SK-N-SH (cell line): ENCODE data around the gene GNAT1. TPM values are rescaled to one million over a fixed set of nuclear protein-coding genes. Genes with fewer than 3 reads are reported as not detected.
A peak's percentile ranks its signal among the peaks of the same experiment; 100 is the strongest.

Experiments used
- CTCF ChIA-PET: fragments of 300-600, 350-600 bp; formaldehyde crosslinking; extraction: SDS; loops from one replicate; lab custom pipeline; 2021; lab: Yijun Ruan, JAX
- POLR2A ChIA-PET: fragments of 350-600 bp; sonication (Branson Sonifier 250); formaldehyde crosslinking; extraction: SDS; loops from one replicate; lab custom pipeline; 2020; ENCODE audit warnings: antibody characterized with exemption, inconsistent platforms; lab: Yijun Ruan, JAX
- DNase-seq: peaks from one replicate; pipeline ENCODE4 v3.0.0; 2012
- H2AFZ ChIP-seq: fragments of 200-600 bp; sonication (generic); 2 replicates; pipeline ENCODE4 v1.8.1; 2016; ENCODE audit warnings: antibody characterized with exemption, mild to moderate bottlenecking, low read depth
- H3F3A ChIP-seq: fragments of 200-600 bp; sonication (generic); replicated peaks from 2 replicates; pipeline ENCODE3; 2016; ENCODE audit warnings: antibody characterized with exemption, mild to moderate bottlenecking; ENCODE audit not compliant: insufficient read depth
- H3K27ac ChIP-seq, 2 experiments: fragments of 200-500 bp in 1 of 2; fragments of 200-600 bp in 1 of 2; sonication (Bioruptor generic) in 1 of 2; sonication (generic), shearing (Covaris generic) in 1 of 2; 2 replicates each; pipeline versions ENCODE4 v1.5.1 to v1.6.1; 2014 to 2016; ENCODE audit warnings: low read depth in 2 of 2, inconsistent platforms in 1 of 2, low read length in 1 of 2, mild to moderate bottlenecking in 1 of 2, mixed read lengths in 1 of 2
- H3K27me3 ChIP-seq: fragments of 200-600 bp; sonication (generic), shearing (Covaris generic); 2 replicates; pipeline ENCODE4 v1.6.1; 2016; ENCODE audit warnings: mixed run types; ENCODE audit not compliant: insufficient read depth
- H3K36me3 ChIP-seq, 2 experiments: fragments of 200-500 bp in 1 of 2; fragments of 200-600 bp in 1 of 2; sonication (Bioruptor generic) in 1 of 2; sonication (generic) in 1 of 2; replicated peaks in 1 of 2; 2 replicates each; pipeline versions ENCODE3 to v1.5.1; 2014 to 2016; ENCODE audit warnings: low read length in 1 of 2, mild to moderate bottlenecking in 1 of 2; ENCODE audit not compliant: insufficient read depth in 2 of 2, control insufficient read depth in 1 of 2
- H3K4me1 ChIP-seq, 2 experiments: fragments of 200-500 bp in 1 of 2; fragments of 200-600 bp in 1 of 2; sonication (Bioruptor generic) in 1 of 2; sonication (generic), shearing (Covaris generic) in 1 of 2; 2 replicates each; pipeline versions ENCODE4 v1.5.1 to v1.6.1; 2014 to 2016; ENCODE audit warnings: low read depth in 1 of 2, low read length in 1 of 2, mixed run types in 1 of 2; ENCODE audit not compliant: insufficient read depth in 2 of 2, control insufficient read depth in 1 of 2
- H3K4me2 ChIP-seq: fragments of 200-600 bp; sonication (generic), shearing (Covaris generic); 2 replicates; pipeline ENCODE4 v1.6.1; 2017; ENCODE audit warnings: mixed run types
- H3K4me3 ChIP-seq, 2 experiments: fragments of 200-500 bp in 1 of 2; fragments of 200-600 bp in 1 of 2; sonication (Bioruptor generic) in 1 of 2; sonication (generic), shearing (Covaris generic) in 1 of 2; 2 replicates each; pipeline versions ENCODE4 v1.5.1 to v1.8.1; 2014 to 2016; ENCODE audit warnings: low read depth in 2 of 2, inconsistent platforms in 1 of 2, low read length in 1 of 2, mild to moderate bottlenecking in 1 of 2, mixed read lengths in 1 of 2, moderate library complexity in 1 of 2
- H3K79me2 ChIP-seq: fragments of 200-600 bp; sonication (generic); 2 replicates; pipeline ENCODE4 v1.8.1; 2017; ENCODE audit warnings: mild to moderate bottlenecking; ENCODE audit not compliant: insufficient read depth
- H3K9ac ChIP-seq: fragments of 200-600 bp; sonication (generic); 2 replicates; pipeline ENCODE4 v1.6.1; 2017; ENCODE audit warnings: mixed run types
- H3K9me2 ChIP-seq: fragments of 200-600 bp; sonication (generic); 2 replicates; pipeline ENCODE4 v1.6.1; 2017; ENCODE audit warnings: mixed run types
- H3K9me3 ChIP-seq: fragments of 200-600 bp; sonication (generic); 2 replicates; pipeline ENCODE4 v1.6.1; 2017; ENCODE audit warnings: mixed run types, mild to moderate bottlenecking, moderate library complexity
- H4K20me1 ChIP-seq: fragments of 200-600 bp; sonication (generic); 2 replicates; pipeline ENCODE4 v1.6.1; 2017; ENCODE audit warnings: mild to moderate bottlenecking, mixed run types; ENCODE audit not compliant: insufficient read depth
- ELF1 ChIP-seq: IDR thresholded peaks from 2 replicates; pipeline ENCODE4 v1.4.0; 2012
- JUND ChIP-seq: IDR thresholded peaks from 2 replicates; pipeline ENCODE4 v1.4.0; 2012
- MEF2A ChIP-seq: IDR thresholded peaks from 2 replicates; pipeline ENCODE4 v1.4.0; 2012; ENCODE audit warnings: low read depth, borderline replicate concordance
- PBX3 ChIP-seq: IDR thresholded peaks from 2 replicates; pipeline ENCODE4; 2012
- RXRA ChIP-seq: IDR thresholded peaks from 2 replicates; pipeline ENCODE4 v1.4.0; 2012; ENCODE audit warnings: low read depth, mild to moderate bottlenecking, borderline replicate concordance
- SIN3A ChIP-seq: IDR thresholded peaks from 2 replicates; pipeline ENCODE4 v1.6.1; 2012; ENCODE audit warnings: low read depth, mild to moderate bottlenecking, low read length, moderate library complexity, borderline replicate concordance
- TCF12 ChIP-seq: IDR thresholded peaks from 2 replicates; pipeline ENCODE4 v1.4.0; 2012
- USF2 ChIP-seq: fragments of 150-350 bp; IDR thresholded peaks from 2 replicates; pipeline ENCODE4 v1.6.1; 2017; ENCODE audit warnings: antibody characterized with exemption, low read length, low read depth, borderline replicate concordance
- YY1 ChIP-seq: IDR thresholded peaks from 2 replicates; pipeline ENCODE4 v1.4.0; 2012; ENCODE audit warnings: low read depth, mild to moderate bottlenecking
- ZBTB33 ChIP-seq: IDR thresholded peaks from 2 replicates; pipeline ENCODE4 v1.4.0; 2012; ENCODE audit warnings: low read depth, borderline replicate concordance
- WGBS: methylation state at CpG from one replicate; pipeline ENCODE4 v1.1.6; 2017; ENCODE audit warnings: low lambda C conversion rate; 5-methylcytosine and 5-hydroxymethylcytosine counted together
- polyA plus RNA-seq, 3 experiments: library from polyadenylated mRNA; depleted of rRNA; stranded (reverse); fragments of >200 nt; gene quantifications; 2 replicates each; pipeline ENCODE4 v1.2.3, GENCODE V29; 2012

Gene GNAT1
- polyA plus RNA-seq, 1 of the 3 experiments (the other 2 are of a cell fraction) = not detected

GRCh38 chr3:50165910-50166538 lies 25.4 kb upstream of the GNAT1 start:
- H3K4me1 ChIP-seq = peaks cover 22 to 54% of the 10 kb centered on the region in 2 experiments; a peak in 3 of 4 replicates
- 59% methylated on average over 12 of the region's 15 CpGs for WGBS
- CTCF ChIA-PET = interaction anchor here (0.7 to 2.6 kb wide), 6 partner anchors 10 to 107 kb away, joined by 3 to 9 read pairs (median 4); no protein-coding TSS in a partner anchor
- no peak overlapping the region for H2AFZ ChIP-seq
- DNase-seq = no peak
- no peak overlapping the region for H3K4me3 ChIP-seq
- H3K79me2 ChIP-seq = peaks cover 19% of the 10 kb centered on the region
- H4K20me1 ChIP-seq = no peaks in the 10 kb centered on the region
- H3K27ac ChIP-seq = peak overlapping the region; percentile 82
- no peaks in the 10 kb centered on the region for H3K9me3 ChIP-seq
- no peaks in the 10 kb centered on the region for H3K27me3 ChIP-seq
- peak overlapping the region; percentile 69 for H3K4me2 ChIP-seq
- H3K9ac ChIP-seq = peak overlapping the region; percentile 48; the same call in 1 of the 2 replicates
- H3F3A ChIP-seq = peaks cover 18% of the 10 kb centered on the region
- no peaks in the 10 kb centered on the region for H3K9me2 ChIP-seq
- POLR2A ChIA-PET = no interaction called here
- no peaks in the 10 kb centered on the region for H3K36me3 ChIP-seq
- TF ChIP-seq RXRA (no peak), SIN3A (no peak), YY1 (no peak), TCF12 (no peak), ZBTB33 (no peak), PBX3 (no peak), USF2 (no peak)

- Histone ChIP-seq H3K27ac (peak overlapping the region; percentile 82; a peak in 3 of 4 replicates), H3K4me1 (peaks cover 22 to 56% of the 10 kb centered on the region in 2 experiments; a peak in 3 of 4 replicates), H3F3A (peaks cover 18% of the 10 kb centered on the region), H3K4me2 (peak overlapping the region; percentile 69), H3K9me3 (no peaks in the 10 kb centered on the region), H4K20me1 (no peaks in the 10 kb centered on the region), H3K9ac (no peak overlapping the region), H3K36me3 (no peaks in the 10 kb centered on the region), H3K4me3 (no peak overlapping the region), H3K9me2 (no peaks in the 10 kb centered on the region), H2AFZ (no peak overlapping the region), H3K27me3 (no peaks in the 10 kb centered on the region), H3K79me2 (peaks cover 25% of the 10 kb centered on the region)
- CTCF ChIA-PET = interaction anchor here (7.2 kb wide), 1 partner anchor 27 kb away, joined by 60 read pairs; the partner anchor contains the start of gene GNAT1
- POLR2A ChIA-PET = no interaction called here
- 82% methylated on average over 6 of the region's 6 CpGs for WGBS
- TF ChIP-seq SIN3A = no peak
- TF ChIP-seq ELF1 = no peak
- no peak for TF ChIP-seq JUND
- TF ChIP-seq USF2 = no peak
- no peak for TF ChIP-seq MEF2A
- no peak for TF ChIP-seq ZBTB33
- no peak for DNase-seq
Measured at GRCh38 chr3:50166620-50167019, 24.8 kb upstream of the GNAT1 start.
